GM23248 (cell line): ENCODE measurements around the gene UBL5. TPM values are rescaled to one million over a fixed set of nuclear protein-coding genes. Genes with fewer than 3 reads are reported as not detected.

Source experiments
- DNase-seq: peaks from one replicate; pipeline ENCODE4 v3.0.0-alpha.2; 2015
- H2AFZ ChIP-seq: fragments of 200-600 bp; sonication (generic); 2 replicates; pipeline ENCODE4 v1.6.1; 2016; ENCODE audit warnings: antibody characterized with exemption
- H3F3A ChIP-seq: fragments of 200-600 bp; sonication (generic); 2 replicates; pipeline ENCODE4 v1.6.1; 2016; ENCODE audit warnings: mild to moderate bottlenecking, antibody characterized with exemption, mixed run types; ENCODE audit not compliant: insufficient read depth
- H3K27ac ChIP-seq: fragments of 200-600 bp; sonication (generic); 2 replicates; pipeline ENCODE4 v1.5.1; 2016; ENCODE audit warnings: mild to moderate bottlenecking
- H3K27me3 ChIP-seq: fragments of 200-600 bp; sonication (generic); replicated peaks from 2 replicates; pipeline ENCODE4 v1.6.1; 2016; ENCODE audit warnings: mild to moderate bottlenecking; ENCODE audit not compliant: insufficient read depth
- H3K36me3 ChIP-seq: fragments of 200-600 bp; sonication (generic); 2 replicates; pipeline ENCODE4 v1.6.1; 2016; ENCODE audit warnings: low read depth, mild to moderate bottlenecking
- H3K4me1 ChIP-seq: fragments of 200-600 bp; sonication (generic); 2 replicates; pipeline ENCODE4 v1.6.1; 2016; ENCODE audit warnings: mild to moderate bottlenecking; ENCODE audit not compliant: insufficient read depth
- H3K4me2 ChIP-seq: fragments of 200-600 bp; sonication (generic); one replicate; pipeline ENCODE4 v1.6.1; 2016; ENCODE audit warnings: mild to moderate bottlenecking; ENCODE audit not compliant: unreplicated experiment
- H3K4me3 ChIP-seq: fragments of 200-600 bp; sonication (generic); 2 replicates; pipeline ENCODE4 v1.5.1; 2016; ENCODE audit warnings: mild to moderate bottlenecking
- H3K79me2 ChIP-seq: fragments of 200-600 bp; sonication (generic); 2 replicates; pipeline ENCODE4 v1.6.1; 2016; ENCODE audit warnings: mild to moderate bottlenecking; ENCODE audit not compliant: insufficient read depth
- H3K9ac ChIP-seq: fragments of 200-600 bp; sonication (generic); 2 replicates; pipeline ENCODE4 v1.6.1; 2016; ENCODE audit warnings: mild to moderate bottlenecking
- H3K9me2 ChIP-seq: fragments of 200-600 bp; sonication (generic); 2 replicates; pipeline ENCODE4 v1.6.1; 2016; ENCODE audit warnings: mixed run types, mild to moderate bottlenecking, moderate library complexity; ENCODE audit not compliant: insufficient read depth
- H3K9me3 ChIP-seq: fragments of 200-600 bp; sonication (generic); one replicate; pipeline ENCODE4 v1.6.1; 2017; ENCODE audit warnings: low read depth
- H4K20me1 ChIP-seq: fragments of 200-600 bp; sonication (generic); 2 replicates; pipeline ENCODE4 v1.6.0; 2016; ENCODE audit not compliant: insufficient read depth
- EZH2 ChIP-seq: fragments of 200-600 bp; sonication (generic); IDR thresholded peaks from 2 replicates; pipeline ENCODE4 v1.6.1; 2018; ENCODE audit warnings: antibody characterized with exemption, mild to moderate bottlenecking; ENCODE audit not compliant: insufficient read depth, poor library complexity, severe bottlenecking
- EZH2phosphoT487 ChIP-seq: fragments of 200-600 bp; sonication (generic); IDR thresholded peaks from 2 replicates; pipeline ENCODE4 v1.6.1; 2018; ENCODE audit warnings: antibody characterized with exemption, moderate library complexity, mild to moderate bottlenecking, low read depth; ENCODE audit not compliant: insufficient read depth
- WGBS, 2 experiments: methylation state at CpG; one replicate each; pipeline ENCODE4 v1.1.6; 2015 to 2017; ENCODE audit warnings: low lambda C conversion rate in 2 of 2, low coverage in 1 of 2; ENCODE audit errors: missing lambda C conversion rate in 2 of 2; 5-methylcytosine and 5-hydroxymethylcytosine counted together
- in situ Hi-C: fragments of 300-500 bp; cut with MboI; formaldehyde crosslinking; loops from 2 replicates; pipeline ENCODE4 v1.15.0; 2020
- polyA plus RNA-seq: library from polyadenylated mRNA; unstranded; fragments of >200 nt; fragmentation: Nextera tagmentation; extraction: Ambion mirVana; gene quantifications from 2 replicates; pipeline ENCODE4 v1.2.1, GENCODE V29; 2016
- total RNA-seq: library from RNA; depleted of rRNA; stranded (reverse); fragments of >200 nt; shearing (Covaris generic); gene quantifications from 2 replicates; pipeline ENCODE4 v1.2.3, GENCODE V29; 2014

The UBL5 gene
- total and polyA plus RNA-seq, 2 experiments from 2014 or later: 392 to 605 TPM

DNA sequence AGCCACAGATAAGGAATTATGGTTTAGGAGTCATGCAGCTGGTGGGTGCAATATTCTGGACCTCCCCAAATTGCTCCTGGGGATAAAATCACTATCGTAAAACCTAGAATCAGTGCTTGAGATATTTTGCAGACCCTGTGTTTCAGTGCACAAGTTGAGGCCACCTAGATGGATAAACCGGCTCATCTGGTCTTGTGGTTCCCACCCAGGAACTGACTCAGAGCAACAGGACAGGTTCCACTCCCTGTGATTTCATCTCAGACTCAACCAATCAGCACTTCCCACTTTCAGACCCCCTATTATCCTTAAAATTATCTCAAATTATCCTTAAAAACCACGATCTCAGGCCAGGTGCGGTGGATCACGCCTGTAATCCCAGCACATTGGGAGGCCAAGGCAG is 29.8 kb upstream of the UBL5 start:
- no peak overlapping the region for H3K4me2 ChIP-seq
- H2AFZ ChIP-seq: no peak overlapping the region
- H3K4me3 ChIP-seq: no peak overlapping the region
- no peak for DNase-seq
- no peak overlapping the region for H3K27ac ChIP-seq
- H3K4me1 ChIP-seq: no peaks in the 10 kb centered on the region
- no peaks in the 10 kb centered on the region for H3K27me3 ChIP-seq
- H3K79me2 ChIP-seq: no peaks in the 10 kb centered on the region
- H3F3A ChIP-seq: peaks cover 31% of the 10 kb centered on the region
- H3K9me3 ChIP-seq: no peaks in the 10 kb centered on the region
- H3K9me2 ChIP-seq: no peaks in the 10 kb centered on the region
- no peaks in the 10 kb centered on the region for H4K20me1 ChIP-seq
- H3K9ac ChIP-seq: no peak overlapping the region
- in situ Hi-C loops: loop anchor here (25.0 kb wide), 1 partner anchor 486 kb away; the partner anchor contains the start of genes ZNF559 and ZNF699
- TF ChIP-seq EZH2phosphoT487 (no peak), EZH2 (no peak)
- 96% methylated on average over 5 of the region's 5 CpGs for WGBS, 2 experiments
- H3K36me3 ChIP-seq: no peaks in the 10 kb centered on the region

DNA sequence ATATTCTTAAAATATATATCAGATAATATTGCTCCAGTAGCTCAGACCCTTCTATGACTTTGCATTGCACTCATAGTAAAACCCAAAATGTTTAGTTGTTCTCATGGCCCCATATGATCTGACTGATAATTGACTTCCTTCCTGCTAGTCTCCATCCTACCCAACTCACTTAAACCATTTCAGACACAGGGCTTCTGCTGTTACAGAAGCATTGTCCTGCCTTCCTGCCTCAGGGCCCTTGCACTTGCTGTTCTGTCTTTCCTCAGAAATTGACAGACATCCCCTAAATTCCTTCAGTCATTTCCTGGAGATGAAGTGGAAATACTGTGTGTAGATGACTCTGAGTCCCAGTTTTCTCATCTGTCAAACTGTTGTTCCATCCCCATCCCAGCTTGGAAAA is 28.6 kb upstream of the UBL5 start:
- H3K4me2 ChIP-seq: no peak overlapping the region
- no peaks in the 10 kb centered on the region for H3K36me3 ChIP-seq
- H3K4me3 ChIP-seq: no peak overlapping the region
- H3K9me3 ChIP-seq: no peaks in the 10 kb centered on the region
- H3K9ac ChIP-seq: no peak overlapping the region
- no peaks in the 10 kb centered on the region for H3K79me2 ChIP-seq
- in situ Hi-C loops: loop anchor here (25.0 kb wide), 1 partner anchor 487 kb away; the partner anchor contains the start of genes ZNF559 and ZNF699
- TF ChIP-seq EZH2: no peak
- TF ChIP-seq EZH2phosphoT487: no peak
- no peak overlapping the region for H2AFZ ChIP-seq
- DNase-seq: no peak
- H3K4me1 ChIP-seq: no peaks in the 10 kb centered on the region
- no peaks in the 10 kb centered on the region for H4K20me1 ChIP-seq
- H3F3A ChIP-seq: peaks cover 22% of the 10 kb centered on the region
- no peaks in the 10 kb centered on the region for H3K9me2 ChIP-seq
- H3K27me3 ChIP-seq: no peaks in the 10 kb centered on the region
- H3K27ac ChIP-seq: no peak overlapping the region

DNA sequence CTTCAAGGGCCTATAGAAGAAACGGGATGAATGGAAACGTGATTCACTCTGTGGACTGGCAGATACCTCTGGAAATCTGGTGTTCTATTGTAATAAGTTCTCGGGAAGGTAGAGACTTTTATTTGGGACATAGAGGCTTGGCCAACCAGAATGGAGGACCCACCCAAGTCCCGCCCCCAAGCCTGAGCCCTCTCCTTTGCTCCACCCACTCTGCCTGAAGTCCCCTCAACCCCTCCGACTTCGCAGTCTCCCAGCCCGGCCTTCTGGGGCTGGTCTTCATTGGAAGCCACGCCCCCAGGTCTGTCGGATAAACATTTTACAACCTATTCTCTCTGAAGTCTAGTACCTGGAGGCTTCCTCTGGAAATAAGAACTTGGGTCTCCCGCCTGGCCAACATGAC is 25.7 kb upstream of the UBL5 start:
- Histone ChIP-seq H3K27ac (no peak overlapping the region), H3F3A (peaks cover 5% of the 10 kb centered on the region; the same call in 1 of the 2 replicates), H3K9ac (no peak overlapping the region), H3K9me2 (no peaks in the 10 kb centered on the region), H2AFZ (no peak overlapping the region), H3K27me3 (no peaks in the 10 kb centered on the region), H3K36me3 (no peaks in the 10 kb centered on the region), H3K4me2 (no peak overlapping the region), H3K9me3 (no peaks in the 10 kb centered on the region), H3K79me2 (no peaks in the 10 kb centered on the region), H3K4me3 (no peak overlapping the region), H4K20me1 (no peaks in the 10 kb centered on the region), H3K4me1 (no peaks in the 10 kb centered on the region)
- in situ Hi-C loops: no loop called here
- no peak for DNase-seq
- TF ChIP-seq EZH2phosphoT487 (no peak), EZH2 (no peak)
- WGBS, 2 experiments: 86 to 92% methylated on average over 8 to 10 of the region's 10 CpGs

DNA sequence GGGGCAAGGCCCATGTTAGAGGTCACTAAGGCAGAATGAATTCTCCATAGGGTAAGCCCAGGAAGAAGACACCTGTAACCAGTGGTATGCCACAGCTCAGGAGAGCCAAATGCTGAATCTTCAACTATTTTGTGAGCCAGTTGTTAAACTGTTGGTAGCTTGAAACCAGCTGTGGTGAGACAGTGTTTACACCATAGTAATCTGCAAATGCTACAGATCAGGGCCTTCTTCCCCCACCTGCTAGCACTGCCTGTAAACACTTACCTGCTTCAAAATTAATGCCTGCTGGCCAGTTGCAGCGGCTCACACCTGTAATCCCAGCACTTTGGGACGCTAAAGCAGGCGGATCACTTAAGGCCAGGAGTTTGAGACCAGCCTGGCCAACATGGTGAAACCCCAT is 20.9 kb upstream of the UBL5 start:
- no peak for DNase-seq
- H3K36me3 ChIP-seq: peaks cover 3% of the 10 kb centered on the region
- no peaks in the 10 kb centered on the region for H3K4me1 ChIP-seq
- H3F3A ChIP-seq: no peaks in the 10 kb centered on the region
- no peak overlapping the region for H2AFZ ChIP-seq
- no peaks in the 10 kb centered on the region for H3K27me3 ChIP-seq
- peaks cover 3% of the 10 kb centered on the region; the same call in 1 of the 2 replicates for H3K79me2 ChIP-seq
- no peaks in the 10 kb centered on the region for H4K20me1 ChIP-seq
- no peaks in the 10 kb centered on the region for H3K9me2 ChIP-seq
- H3K27ac ChIP-seq: no peak overlapping the region
- H3K9ac ChIP-seq: no peak overlapping the region
- H3K4me2 ChIP-seq: no peak overlapping the region
- H3K9me3 ChIP-seq: no peaks in the 10 kb centered on the region
- TF ChIP-seq EZH2phosphoT487 (no peak), EZH2 (no peak)
- 96% methylated on average over 3 of the region's 3 CpGs for WGBS, 2 experiments
- in situ Hi-C loops: no loop called here
- no peak overlapping the region for H3K4me3 ChIP-seq
